ENCODE data around the gene FFAR4. TPM values are rescaled to one million over a fixed set of nuclear protein-coding genes. Genes with fewer than 3 reads are reported as not detected.

The FFAR4 gene
- total RNA-seq, 1 experiment from 2014 or later = not detected

DNA sequence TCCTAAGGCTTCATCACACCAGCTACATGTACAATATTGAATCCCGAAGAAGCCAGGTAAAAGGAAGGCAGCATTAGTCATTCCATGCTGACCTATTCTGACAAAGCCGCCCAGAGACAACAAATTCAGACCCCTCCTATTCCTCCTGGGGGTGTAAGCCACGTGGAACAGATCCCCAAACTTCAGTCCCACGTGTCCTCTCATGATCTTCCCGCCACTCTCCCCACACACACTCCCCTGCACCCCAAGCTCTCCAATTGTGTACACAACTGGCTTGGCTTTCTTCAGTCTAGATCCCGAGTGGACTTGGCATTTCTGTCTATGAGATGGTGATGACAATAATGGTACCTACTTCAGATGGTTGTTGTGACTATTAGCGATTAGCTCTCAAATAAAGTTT lies 54.5 kb downstream of the FFAR4 start:
- Histone ChIP-seq H3K4me3 (no peak overlapping the region), H3K4me1 (replicated peaks) (no peaks in the 10 kb centered on the region), H3K27ac (no peak overlapping the region), H3K9me3 (replicated peaks) (no peaks in the 10 kb centered on the region), H3K27me3 (replicated peaks) (peaks cover 4% of the 10 kb centered on the region; the same call in 1 of the 2 replicates), H3K36me3 (no peaks in the 10 kb centered on the region)
- DNase-seq (ENCODE audit: low read depth in 1 of 2, low spot score in 2 of 2) = no peak

DNA sequence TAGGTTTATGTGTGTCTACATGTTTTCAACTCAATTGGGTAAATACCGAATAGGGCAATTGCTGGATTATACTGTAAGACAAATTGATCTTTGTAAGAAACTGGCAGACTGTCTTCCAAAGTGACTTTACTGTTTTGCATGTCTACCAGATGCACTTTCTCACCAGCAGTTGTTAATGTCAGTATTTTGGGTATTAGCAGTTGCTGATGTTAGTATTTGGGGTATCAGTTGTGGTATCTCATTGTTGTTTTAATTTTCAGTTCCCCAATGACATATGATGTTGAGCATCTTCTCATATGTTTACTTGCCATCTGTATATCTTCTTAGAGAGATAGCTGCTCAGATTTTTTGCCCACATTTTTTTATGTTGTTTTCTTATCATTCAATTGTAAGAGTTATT lies 56.5 kb downstream of the FFAR4 start:
- Histone ChIP-seq H3K27me3 (replicated peaks) (peaks cover 7% of the 10 kb centered on the region; the same call in 1 of the 2 replicates), H3K4me3 (no peak overlapping the region), H3K36me3 (no peaks in the 10 kb centered on the region), H3K9me3 (replicated peaks) (no peaks in the 10 kb centered on the region), H3K4me1 (replicated peaks) (no peaks in the 10 kb centered on the region), H3K27ac (no peak overlapping the region)
- DNase-seq (ENCODE audit: low read depth in 1 of 2, low spot score in 2 of 2) = no peak

- no peak for DNase-seq (ENCODE audit: low read depth in 1 of 2, low spot score in 2 of 2)
- no peak overlapping the region for H3K4me3 ChIP-seq
- H3K36me3 ChIP-seq = no peaks in the 10 kb centered on the region
- H3K9me3 ChIP-seq (replicated peaks) = no peaks in the 10 kb centered on the region
- no peaks in the 10 kb centered on the region for H3K4me1 ChIP-seq (replicated peaks)
- H3K27ac ChIP-seq = no peak overlapping the region
- H3K27me3 ChIP-seq (replicated peaks) = 0 out of 2 replicates have a peak, but pooled peaks cover 4% of the 10 kb centered on the region
Measured at GRCh38 chr10:93628858-93629257, 62.4 kb downstream of the FFAR4 start.

DNA sequence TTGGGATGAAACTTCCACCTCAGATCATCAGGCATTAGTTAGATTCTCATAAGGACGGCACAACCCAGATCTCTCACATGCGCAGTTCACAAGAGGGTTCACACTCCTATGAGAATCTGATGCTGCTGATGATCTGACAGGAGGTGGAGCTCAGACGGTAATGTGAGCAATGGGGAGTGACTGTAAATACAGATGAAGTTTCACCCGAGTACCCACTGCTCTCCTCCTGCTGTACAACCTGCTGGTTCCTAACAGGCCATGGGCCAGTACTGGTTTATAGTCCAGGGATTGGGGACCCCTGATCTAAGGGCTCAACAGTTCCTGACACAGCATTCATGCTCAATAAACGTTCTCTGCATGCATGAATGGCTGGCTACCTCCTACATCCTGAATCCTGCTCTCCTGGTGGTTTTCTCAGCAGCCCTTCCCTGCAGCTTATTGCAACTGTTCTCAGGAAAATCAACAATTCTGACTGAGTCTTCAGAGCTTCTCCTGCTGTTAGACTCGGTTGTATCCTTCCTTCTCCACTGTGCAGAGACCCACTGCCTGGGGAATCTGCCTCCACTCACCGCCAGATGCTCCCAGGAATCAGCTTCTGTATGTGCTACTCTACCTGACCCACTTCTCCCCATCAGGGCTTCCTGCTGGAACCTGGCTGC lies 63.3 kb downstream of the FFAR4 start:
- DNase-seq (ENCODE audit: low read depth in 1 of 2, low spot score in 2 of 2) = no peak
- Histone ChIP-seq H3K9me3 (replicated peaks) (no peaks in the 10 kb centered on the region), H3K36me3 (no peaks in the 10 kb centered on the region), H3K4me3 (no peak overlapping the region), H3K27ac (no peak overlapping the region), H3K4me1 (replicated peaks) (peaks cover 3% of the 10 kb centered on the region; the same call in 1 of the 2 replicates), H3K27me3 (replicated peaks) (0 out of 2 replicates have a peak, but pooled peaks cover 4% of the 10 kb centered on the region)

- H3K4me3 ChIP-seq = no peak overlapping the region
- peaks cover 5% of the 10 kb centered on the region; the same call in 1 of the 2 replicates for H3K4me1 ChIP-seq (replicated peaks)
- H3K9me3 ChIP-seq (replicated peaks) = no peaks in the 10 kb centered on the region
- DNase-seq (ENCODE audit: low read depth in 1 of 2, low spot score in 2 of 2) = no peak
- H3K36me3 ChIP-seq = no peaks in the 10 kb centered on the region
- no peak overlapping the region for H3K27ac ChIP-seq
- 0 out of 2 replicates have a peak, but pooled peaks cover 4% of the 10 kb centered on the region for H3K27me3 ChIP-seq (replicated peaks)
Measured at GRCh38 chr10:93630625-93631557, 64.4 kb downstream of the FFAR4 start.

Other genes starting within 250 kb of the FFAR4 start
- gene MYOF, start 84.3 kb upstream of the FFAR4 start, total RNA-seq (2014; rRNA removed; shearing (Covaris generic)) = 198 and 300 TPM in 2 replicates
- 149 and 198 TPM in 2 replicates for gene CEP55, start 70.1 kb upstream of the FFAR4 start, total RNA-seq (2014; rRNA removed; shearing (Covaris generic))
- 15.4 and 19.3 TPM in 2 replicates for gene RBP4, start 34.6 kb downstream of the FFAR4 start, total RNA-seq (2014; rRNA removed; shearing (Covaris generic))
- not detected in 2 replicates for gene PDE6C, start 45.9 kb downstream of the FFAR4 start, total RNA-seq (2014; rRNA removed; shearing (Covaris generic))
- 7.5 and 8.0 TPM in 2 replicates for gene FRA10AC1, start 135.9 kb downstream of the FFAR4 start, total RNA-seq (2014; rRNA removed; shearing (Covaris generic))
- gene LGI1, start 191.3 kb downstream of the FFAR4 start, total RNA-seq (2014; rRNA removed; shearing (Covaris generic)) = 0.21 TPM in 1 of 2 replicates, not detected in the other

Data from SJSA1 (cell line).